ENCODE results near the gene C10orf88. TPM values are rescaled to one million over a fixed set of nuclear protein-coding genes. Genes with fewer than 3 reads are reported as not detected.

C10orf88 gene
- total and polyA plus RNA-seq, 2 experiments from 2014 or later: 5.6 to 11.1 TPM

DNA sequence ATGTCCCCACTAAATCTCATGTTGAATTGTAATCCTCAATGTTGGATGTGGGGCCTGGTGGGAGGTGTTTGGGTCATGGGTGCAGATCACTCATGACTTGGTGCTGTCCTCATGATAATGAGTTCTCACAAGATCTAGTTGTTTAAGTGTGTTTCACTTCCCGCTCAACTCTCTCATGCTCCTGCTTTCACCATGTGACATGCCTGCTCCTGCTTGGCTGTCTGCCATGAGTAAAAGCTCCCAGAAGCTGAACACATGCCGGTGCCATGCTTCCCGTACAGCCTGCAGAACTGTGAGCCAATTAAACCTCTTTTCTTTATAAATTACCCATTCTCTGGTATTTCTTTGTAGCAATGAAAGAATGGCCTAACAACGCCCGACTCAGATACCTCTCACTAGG, 20.0 kb upstream of the C10orf88 start:
- no peaks in the 10 kb centered on the region for H3K4me1 Mint-ChIP-seq
- H3K36me3 Mint-ChIP-seq (ENCODE audit: low read depth): no peaks in the 10 kb centered on the region
- TF ChIP-seq, protein P1, sequence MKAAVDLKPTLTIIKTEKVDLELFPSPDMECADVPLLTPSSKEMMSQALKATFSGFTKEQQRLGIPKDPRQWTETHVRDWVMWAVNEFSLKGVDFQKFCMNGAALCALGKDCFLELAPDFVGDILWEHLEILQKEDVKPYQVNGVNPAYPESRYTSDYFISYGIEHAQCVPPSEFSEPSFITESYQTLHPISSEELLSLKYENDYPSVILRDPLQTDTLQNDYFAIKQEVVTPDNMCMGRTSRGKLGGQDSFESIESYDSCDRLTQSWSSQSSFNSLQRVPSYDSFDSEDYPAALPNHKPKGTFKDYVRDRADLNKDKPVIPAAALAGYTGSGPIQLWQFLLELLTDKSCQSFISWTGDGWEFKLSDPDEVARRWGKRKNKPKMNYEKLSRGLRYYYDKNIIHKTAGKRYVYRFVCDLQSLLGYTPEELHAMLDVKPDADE (IDR thresholded peaks at IDR 0.05): no peak
- TF ChIP-seq STAT1 (IDR thresholded peaks at IDR 0.05; ENCODE audit: unreplicated experiment): no peak
- ATAC-seq: no peak
- DNase-seq (ENCODE audit: low spot score): no peak
- Histone ChIP-seq H3K9me2 (ENCODE audit: insufficient read depth) (no peaks in the 10 kb centered on the region), H3K27me3 (ENCODE audit: insufficient read depth) (no peaks in the 10 kb centered on the region), H3K79me2 (replicated peaks; ENCODE audit: insufficient read depth) (no peaks in the 10 kb centered on the region), H4K20me1 (replicated peaks; ENCODE audit: insufficient read depth) (no peaks in the 10 kb centered on the region; the same call in 1 of the 2 replicates), H3K4me1 (ENCODE audit: insufficient read depth) (no peaks in the 10 kb centered on the region), H3K36me3 (ENCODE audit: insufficient read depth) (no peaks in the 10 kb centered on the region), H3F3A (replicated peaks; ENCODE audit: low read depth) (no peaks in the 10 kb centered on the region), H3K4me2 (no peak overlapping the region), H3K4me3 (no peak overlapping the region), H3K27ac (ENCODE audit: low read depth) (no peak overlapping the region), H2AFZ (no peak overlapping the region)
- peaks cover 4% of the 10 kb centered on the region for H3K27me3 Mint-ChIP-seq (ENCODE audit: insufficient read depth, low read depth, poor library complexity)
- H3K27ac Mint-ChIP-seq: no peak overlapping the region
- no peak overlapping the region for H3K4me3 Mint-ChIP-seq
- peaks cover 5% of the 10 kb centered on the region for H3K9me3 Mint-ChIP-seq

DNA sequence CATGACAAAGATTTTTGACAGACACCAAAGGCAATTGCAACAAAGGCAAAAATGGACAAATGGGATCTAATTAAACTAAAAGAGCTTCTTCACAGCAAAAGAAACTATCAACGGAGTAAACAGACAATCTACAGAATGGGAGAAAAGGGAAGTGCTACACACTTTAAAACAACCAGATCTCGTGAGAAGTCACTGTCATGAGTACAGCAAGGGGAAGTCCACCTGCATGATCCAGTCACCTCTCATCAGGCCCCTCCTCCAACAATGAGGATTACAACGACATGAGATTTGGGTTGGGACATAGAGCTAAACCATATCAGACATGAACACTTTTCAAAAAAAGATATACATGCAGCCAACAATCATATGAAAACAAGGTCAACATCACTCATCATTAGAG, 14.7 kb upstream of the C10orf88 start:
- Histone ChIP-seq H3K27me3 (ENCODE audit: insufficient read depth) (no peaks in the 10 kb centered on the region), H3K4me3 (no peak overlapping the region), H2AFZ (no peak overlapping the region), H3K4me2 (no peak overlapping the region), H3K27ac (ENCODE audit: low read depth) (no peak overlapping the region), H3K36me3 (ENCODE audit: insufficient read depth) (no peaks in the 10 kb centered on the region), H3K79me2 (replicated peaks; ENCODE audit: insufficient read depth) (no peaks in the 10 kb centered on the region), H4K20me1 (replicated peaks; ENCODE audit: insufficient read depth) (no peaks in the 10 kb centered on the region; the same call in 1 of the 2 replicates), H3F3A (replicated peaks; ENCODE audit: low read depth) (no peaks in the 10 kb centered on the region), H3K4me1 (ENCODE audit: insufficient read depth) (no peaks in the 10 kb centered on the region), H3K9me2 (ENCODE audit: insufficient read depth) (peaks cover 5% of the 10 kb centered on the region; the same call in 1 of the 2 replicates)
- Mint-ChIP-seq H3K9me3 (peaks cover 57% of the 10 kb centered on the region), H3K36me3 (ENCODE audit: low read depth) (peaks cover 26% of the 10 kb centered on the region; the same call in 2 of the 3 replicates), H3K4me3 (no peak overlapping the region), H3K4me1 (no peaks in the 10 kb centered on the region), H3K27ac (no peak overlapping the region), H3K27me3 (ENCODE audit: insufficient read depth, low read depth, poor library complexity) (peaks cover 1% of the 10 kb centered on the region)
- no peak for ATAC-seq
- no peak for DNase-seq (ENCODE audit: low spot score)
- TF ChIP-seq JUNB (IDR thresholded peaks at IDR 0.05; ENCODE audit: unreplicated experiment) (no peak), NANOG (IDR thresholded peaks at IDR 0.05; ENCODE audit: borderline replicate concordance) (no peak), CREB1 (CRISPR knock-in tag; IDR thresholded peaks at IDR 0.05; ENCODE audit: low read depth) (no peak), ZNF114 (CRISPR knock-in tag; IDR thresholded peaks at IDR 0.05) (no peak), EZH2phosphoT487 (IDR thresholded peaks at IDR 0.05; ENCODE audit: unreplicated experiment) (no peak), STAT1 (IDR thresholded peaks at IDR 0.05; ENCODE audit: unreplicated experiment) (no peak), ZNF331 (CRISPR knock-in tag; IDR thresholded peaks at IDR 0.05; ENCODE audit: low read depth) (no peak), EZH2 (IDR thresholded peaks at IDR 0.05; ENCODE audit: low read depth, unreplicated experiment) (no peak)
- TF ChIP-seq, protein P2, sequence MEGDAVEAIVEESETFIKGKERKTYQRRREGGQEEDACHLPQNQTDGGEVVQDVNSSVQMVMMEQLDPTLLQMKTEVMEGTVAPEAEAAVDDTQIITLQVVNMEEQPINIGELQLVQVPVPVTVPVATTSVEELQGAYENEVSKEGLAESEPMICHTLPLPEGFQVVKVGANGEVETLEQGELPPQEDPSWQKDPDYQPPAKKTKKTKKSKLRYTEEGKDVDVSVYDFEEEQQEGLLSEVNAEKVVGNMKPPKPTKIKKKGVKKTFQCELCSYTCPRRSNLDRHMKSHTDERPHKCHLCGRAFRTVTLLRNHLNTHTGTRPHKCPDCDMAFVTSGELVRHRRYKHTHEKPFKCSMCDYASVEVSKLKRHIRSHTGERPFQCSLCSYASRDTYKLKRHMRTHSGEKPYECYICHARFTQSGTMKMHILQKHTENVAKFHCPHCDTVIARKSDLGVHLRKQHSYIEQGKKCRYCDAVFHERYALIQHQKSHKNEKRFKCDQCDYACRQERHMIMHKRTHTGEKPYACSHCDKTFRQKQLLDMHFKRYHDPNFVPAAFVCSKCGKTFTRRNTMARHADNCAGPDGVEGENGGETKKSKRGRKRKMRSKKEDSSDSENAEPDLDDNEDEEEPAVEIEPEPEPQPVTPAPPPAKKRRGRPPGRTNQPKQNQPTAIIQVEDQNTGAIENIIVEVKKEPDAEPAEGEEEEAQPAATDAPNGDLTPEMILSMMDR (conservative IDR thresholded peaks at IDR 0.05; ENCODE audit: low read depth in 2 of 2): no peak
- TF ChIP-seq, protein P1 (IDR thresholded peaks at IDR 0.05): no peak
- TF ChIP-seq, protein P3, sequence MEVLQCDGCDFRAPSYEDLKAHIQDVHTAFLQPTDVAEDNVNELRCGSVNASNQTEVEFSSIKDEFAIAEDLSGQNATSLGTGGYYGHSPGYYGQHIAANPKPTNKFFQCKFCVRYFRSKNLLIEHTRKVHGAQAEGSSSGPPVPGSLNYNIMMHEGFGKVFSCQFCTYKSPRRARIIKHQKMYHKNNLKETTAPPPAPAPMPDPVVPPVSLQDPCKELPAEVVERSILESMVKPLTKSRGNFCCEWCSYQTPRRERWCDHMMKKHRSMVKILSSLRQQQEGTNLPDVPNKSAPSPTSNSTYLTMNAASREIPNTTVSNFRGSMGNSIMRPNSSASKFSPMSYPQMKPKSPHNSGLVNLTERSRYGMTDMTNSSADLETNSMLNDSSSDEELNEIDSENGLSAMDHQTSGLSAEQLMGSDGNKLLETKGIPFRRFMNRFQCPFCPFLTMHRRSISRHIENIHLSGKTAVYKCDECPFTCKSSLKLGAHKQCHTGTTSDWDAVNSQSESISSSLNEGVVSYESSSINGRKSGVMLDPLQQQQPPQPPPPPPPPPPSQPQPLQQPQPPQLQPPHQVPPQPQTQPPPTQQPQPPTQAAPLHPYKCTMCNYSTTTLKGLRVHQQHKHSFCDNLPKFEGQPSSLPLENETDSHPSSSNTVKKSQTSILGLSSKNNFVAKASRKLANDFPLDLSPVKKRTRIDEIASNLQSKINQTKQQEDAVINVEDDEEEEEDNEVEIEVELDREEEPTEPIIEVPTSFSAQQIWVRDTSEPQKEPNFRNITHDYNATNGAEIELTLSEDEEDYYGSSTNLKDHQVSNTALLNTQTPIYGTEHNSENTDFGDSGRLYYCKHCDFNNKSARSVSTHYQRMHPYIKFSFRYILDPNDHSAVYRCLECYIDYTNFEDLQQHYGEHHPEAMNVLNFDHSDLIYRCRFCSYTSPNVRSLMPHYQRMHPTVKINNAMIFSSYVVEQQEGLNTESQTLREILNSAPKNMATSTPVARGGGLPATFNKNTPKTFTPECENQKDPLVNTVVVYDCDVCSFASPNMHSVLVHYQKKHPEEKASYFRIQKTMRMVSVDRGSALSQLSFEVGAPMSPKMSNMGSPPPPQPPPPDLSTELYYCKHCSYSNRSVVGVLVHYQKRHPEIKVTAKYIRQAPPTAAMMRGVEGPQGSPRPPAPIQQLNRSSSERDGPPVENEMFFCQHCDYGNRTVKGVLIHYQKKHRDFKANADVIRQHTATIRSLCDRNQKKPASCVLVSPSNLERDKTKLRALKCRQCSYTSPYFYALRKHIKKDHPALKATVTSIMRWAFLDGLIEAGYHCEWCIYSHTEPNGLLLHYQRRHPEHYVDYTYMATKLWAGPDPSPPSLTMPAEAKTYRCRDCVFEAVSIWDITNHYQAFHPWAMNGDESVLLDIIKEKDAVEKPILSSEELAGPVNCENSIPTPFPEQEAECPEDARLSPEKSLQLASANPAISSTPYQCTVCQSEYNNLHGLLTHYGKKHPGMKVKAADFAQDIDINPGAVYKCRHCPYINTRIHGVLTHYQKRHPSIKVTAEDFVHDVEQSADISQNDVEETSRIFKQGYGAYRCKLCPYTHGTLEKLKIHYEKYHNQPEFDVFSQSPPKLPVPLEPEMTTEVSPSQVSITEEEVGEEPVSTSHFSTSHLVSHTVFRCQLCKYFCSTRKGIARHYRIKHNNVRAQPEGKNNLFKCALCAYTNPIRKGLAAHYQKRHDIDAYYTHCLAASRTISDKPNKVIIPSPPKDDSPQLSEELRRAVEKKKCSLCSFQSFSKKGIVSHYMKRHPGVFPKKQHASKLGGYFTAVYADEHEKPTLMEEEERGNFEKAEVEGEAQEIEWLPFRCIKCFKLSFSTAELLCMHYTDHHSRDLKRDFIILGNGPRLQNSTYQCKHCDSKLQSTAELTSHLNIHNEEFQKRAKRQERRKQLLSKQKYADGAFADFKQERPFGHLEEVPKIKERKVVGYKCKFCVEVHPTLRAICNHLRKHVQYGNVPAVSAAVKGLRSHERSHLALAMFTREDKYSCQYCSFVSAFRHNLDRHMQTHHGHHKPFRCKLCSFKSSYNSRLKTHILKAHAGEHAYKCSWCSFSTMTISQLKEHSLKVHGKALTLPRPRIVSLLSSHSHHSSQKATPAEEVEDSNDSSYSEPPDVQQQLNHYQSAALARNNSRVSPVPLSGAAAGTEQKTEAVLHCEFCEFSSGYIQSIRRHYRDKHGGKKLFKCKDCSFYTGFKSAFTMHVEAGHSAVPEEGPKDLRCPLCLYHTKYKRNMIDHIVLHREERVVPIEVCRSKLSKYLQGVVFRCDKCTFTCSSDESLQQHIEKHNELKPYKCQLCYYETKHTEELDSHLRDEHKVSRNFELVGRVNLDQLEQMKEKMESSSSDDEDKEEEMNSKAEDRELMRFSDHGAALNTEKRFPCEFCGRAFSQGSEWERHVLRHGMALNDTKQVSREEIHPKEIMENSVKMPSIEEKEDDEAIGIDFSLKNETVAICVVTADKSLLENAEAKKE (CRISPR knock-in tag; IDR thresholded peaks at IDR 0.05): no peak
